HCT116 (cell line): Measurements from ENCODE around the gene TPSD1.
"Not testable (repeated sequence)": the region's sequence is repeated elsewhere in the genome, so short reads cannot be mapped to it uniquely, and the experiment has no call there.

Experiments used
- CEBPB ChIP-seq: IDR thresholded peaks from 2 replicates; pipeline ENCODE4 v1.6.1; 2012; ENCODE audit warnings: low read depth
- EZH2phosphoT487 ChIP-seq: fragments of 200-600 bp; IDR thresholded peaks from 2 replicates; pipeline ENCODE4 v1.6.1; 2018; ENCODE audit warnings: antibody characterized with exemption, borderline replicate concordance
- JUND ChIP-seq: IDR thresholded peaks from 2 replicates; pipeline ENCODE4 v1.6.1; 2012
- MAX ChIP-seq: IDR thresholded peaks from 2 replicates; pipeline ENCODE4 v1.6.1; 2012
- POLR2A ChIP-seq: IDR thresholded peaks from 2 replicates; pipeline ENCODE4 v1.7.0; 2011; ENCODE audit warnings: borderline replicate concordance; ENCODE audit not compliant: insufficient read depth, insufficient read length; ENCODE audit errors: extremely low read depth
- POLR2AphosphoS5 ChIP-seq: IDR thresholded peaks from 2 replicates; pipeline ENCODE4 v1.6.1; 2011; ENCODE audit warnings: mild to moderate bottlenecking, low read depth, low read length, moderate library complexity
- RAD21 ChIP-seq: IDR thresholded peaks from 2 replicates; pipeline ENCODE4 v1.6.1; 2012; ENCODE audit warnings: low read depth, mild to moderate bottlenecking
- REST ChIP-seq: IDR thresholded peaks from 2 replicates; pipeline ENCODE4 v1.6.1; 2012; ENCODE audit warnings: low read depth
- SIN3A ChIP-seq: IDR thresholded peaks from 2 replicates; pipeline ENCODE4 v1.6.1; 2012; ENCODE audit warnings: low read depth
- TCF7L2 ChIP-seq: IDR thresholded peaks from 2 replicates; pipeline ENCODE4 v1.7.0; 2011; ENCODE audit warnings: borderline replicate concordance, inconsistent platforms; ENCODE audit not compliant: insufficient read depth, insufficient read length; ENCODE audit errors: extremely low read depth
- YY1 ChIP-seq: IDR thresholded peaks from 2 replicates; pipeline ENCODE4 v1.6.1; 2011; ENCODE audit warnings: low read length, low read depth, moderate library complexity, mild to moderate bottlenecking; ENCODE audit not compliant: insufficient replicate concordance; ENCODE audit errors: extremely low read depth
- ZBTB33 ChIP-seq: IDR thresholded peaks from 2 replicates; pipeline ENCODE4 v1.6.1; 2011; ENCODE audit warnings: mild to moderate bottlenecking, low read length, moderate library complexity; ENCODE audit not compliant: insufficient replicate concordance; ENCODE audit errors: extremely low read depth
- TF ChIP-seq, protein P1 (sequence below), 3 experiments: fragments of 200-600 bp in 1 of 3; sonication (generic) in 1 of 3; IDR thresholded peaks in 2 of 3; conservative IDR thresholded peaks in 1 of 3; 2 replicates each; pipeline ENCODE4 v1.5.1; 2012 to 2017; ENCODE audit warnings: low read depth in 2 of 3, low read length in 2 of 3, antibody characterized with exemption in 1 of 3, borderline replicate concordance in 1 of 3, control low read depth in 1 of 3, mild to moderate bottlenecking in 1 of 3, mixed read lengths in 1 of 3, mixed run types in 1 of 3, moderate library complexity in 1 of 3; ENCODE audit not compliant: insufficient read depth in 1 of 3
- TF ChIP-seq, protein P2 (sequence below): IDR thresholded peaks from 2 replicates; pipeline ENCODE4 v1.6.1; 2012

- TF ChIP-seq, protein P1, sequence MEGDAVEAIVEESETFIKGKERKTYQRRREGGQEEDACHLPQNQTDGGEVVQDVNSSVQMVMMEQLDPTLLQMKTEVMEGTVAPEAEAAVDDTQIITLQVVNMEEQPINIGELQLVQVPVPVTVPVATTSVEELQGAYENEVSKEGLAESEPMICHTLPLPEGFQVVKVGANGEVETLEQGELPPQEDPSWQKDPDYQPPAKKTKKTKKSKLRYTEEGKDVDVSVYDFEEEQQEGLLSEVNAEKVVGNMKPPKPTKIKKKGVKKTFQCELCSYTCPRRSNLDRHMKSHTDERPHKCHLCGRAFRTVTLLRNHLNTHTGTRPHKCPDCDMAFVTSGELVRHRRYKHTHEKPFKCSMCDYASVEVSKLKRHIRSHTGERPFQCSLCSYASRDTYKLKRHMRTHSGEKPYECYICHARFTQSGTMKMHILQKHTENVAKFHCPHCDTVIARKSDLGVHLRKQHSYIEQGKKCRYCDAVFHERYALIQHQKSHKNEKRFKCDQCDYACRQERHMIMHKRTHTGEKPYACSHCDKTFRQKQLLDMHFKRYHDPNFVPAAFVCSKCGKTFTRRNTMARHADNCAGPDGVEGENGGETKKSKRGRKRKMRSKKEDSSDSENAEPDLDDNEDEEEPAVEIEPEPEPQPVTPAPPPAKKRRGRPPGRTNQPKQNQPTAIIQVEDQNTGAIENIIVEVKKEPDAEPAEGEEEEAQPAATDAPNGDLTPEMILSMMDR (IDR thresholded peaks at IDR 0.05 in 2 of 3, conservative IDR thresholded peaks at IDR 0.05 in 1 of 3; ENCODE audit: borderline replicate concordance in 1 of 3, insufficient read depth in 1 of 3, low read depth in 2 of 3, low read length in 2 of 3) = not testable (repeated sequence)
- not testable (repeated sequence) for TF ChIP-seq SIN3A, EZH2phosphoT487, POLR2A, CEBPB, MAX, RAD21, POLR2AphosphoS5, ZBTB33, JUND, REST, YY1, TCF7L2
- TF ChIP-seq, protein P2, sequence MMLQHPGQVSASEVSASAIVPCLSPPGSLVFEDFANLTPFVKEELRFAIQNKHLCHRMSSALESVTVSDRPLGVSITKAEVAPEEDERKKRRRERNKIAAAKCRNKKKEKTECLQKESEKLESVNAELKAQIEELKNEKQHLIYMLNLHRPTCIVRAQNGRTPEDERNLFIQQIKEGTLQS = not testable (repeated sequence)
Observed at GRCh38 chr16:1241081-1241480, 14.8 kb upstream of the TPSD1 start.
